ENCODE results near the gene GRIK4.

Gene GRIK4

DNA sequence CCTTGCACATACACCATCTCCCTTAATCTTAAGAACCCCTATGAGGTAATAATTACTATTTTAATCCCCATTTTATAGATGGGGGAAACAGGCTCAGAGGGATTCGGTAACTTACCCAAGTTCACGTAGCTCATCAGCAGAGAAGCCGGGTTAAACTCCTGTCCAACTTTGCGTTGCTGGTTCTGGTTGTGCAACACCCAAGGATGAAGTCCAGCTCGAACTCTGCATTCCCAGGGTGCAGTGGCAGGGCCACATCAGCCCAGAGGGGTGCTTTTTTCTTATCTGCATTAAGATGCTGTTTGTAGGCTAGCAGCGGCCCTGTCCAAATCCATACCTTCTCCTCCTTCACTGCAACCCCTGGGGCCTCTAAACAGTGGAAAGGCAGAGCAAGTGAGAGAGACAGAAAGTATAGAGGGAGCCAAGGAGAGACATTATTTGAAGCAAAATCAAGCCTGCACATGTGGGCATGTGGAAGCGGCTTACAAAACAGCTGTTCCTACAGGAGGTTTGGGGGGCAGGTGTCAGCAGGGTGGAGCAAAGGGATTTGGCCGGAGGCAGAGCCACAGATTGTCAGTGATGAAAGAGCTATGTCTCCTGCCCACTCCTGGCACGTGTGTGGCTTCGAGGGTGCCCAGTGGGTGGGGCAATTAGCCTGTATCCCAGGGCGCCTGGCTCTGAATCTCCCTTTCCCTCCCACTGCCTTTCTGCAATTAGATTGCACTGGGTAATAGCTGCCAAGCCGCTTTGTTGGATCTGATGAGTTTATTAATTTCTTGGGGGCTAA, 382.8 kb downstream of the GRIK4 start:
- no peak for DNase-seq

DNA sequence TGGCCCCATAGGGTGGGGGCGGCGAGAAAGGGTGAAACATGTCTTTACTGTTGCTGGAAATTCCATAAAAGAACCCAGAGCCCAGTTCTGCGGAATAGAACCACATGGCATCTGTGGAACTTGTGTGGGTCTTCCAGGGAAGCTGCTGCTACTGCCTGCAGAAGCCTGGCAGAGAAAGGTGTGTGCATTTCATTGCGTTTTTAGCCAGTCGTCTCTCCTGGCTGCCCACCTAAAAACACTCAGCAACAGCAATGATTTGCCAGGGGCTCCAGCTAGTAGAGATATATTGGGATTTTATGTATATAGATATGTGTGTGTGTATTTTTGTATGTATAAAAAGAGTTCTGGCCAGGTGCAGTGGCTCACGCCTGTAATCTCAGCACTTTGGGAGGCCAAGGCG, 385.1 kb downstream of the GRIK4 start:
- no peak for DNase-seq

DNA sequence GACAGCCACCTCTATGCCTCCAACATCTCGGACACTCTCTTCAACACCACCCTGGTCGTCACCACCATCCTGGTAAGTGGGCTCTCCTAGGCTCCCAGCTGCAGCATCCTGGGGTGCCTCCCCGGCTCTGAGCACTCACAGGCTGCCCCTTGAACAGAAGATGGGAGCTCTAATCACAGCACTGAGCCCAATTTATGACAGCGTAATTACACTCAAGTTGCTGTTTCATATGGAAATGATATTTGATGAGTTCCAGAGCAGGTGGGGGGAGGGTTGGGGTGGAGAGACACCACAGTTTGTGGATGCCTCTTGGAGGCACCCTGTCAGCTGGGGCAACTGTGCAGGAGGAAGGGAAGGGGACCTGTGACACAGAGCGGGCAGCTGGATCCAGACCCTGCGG, 387.0 kb downstream of the GRIK4 start:
- no peak for DNase-seq

DNA sequence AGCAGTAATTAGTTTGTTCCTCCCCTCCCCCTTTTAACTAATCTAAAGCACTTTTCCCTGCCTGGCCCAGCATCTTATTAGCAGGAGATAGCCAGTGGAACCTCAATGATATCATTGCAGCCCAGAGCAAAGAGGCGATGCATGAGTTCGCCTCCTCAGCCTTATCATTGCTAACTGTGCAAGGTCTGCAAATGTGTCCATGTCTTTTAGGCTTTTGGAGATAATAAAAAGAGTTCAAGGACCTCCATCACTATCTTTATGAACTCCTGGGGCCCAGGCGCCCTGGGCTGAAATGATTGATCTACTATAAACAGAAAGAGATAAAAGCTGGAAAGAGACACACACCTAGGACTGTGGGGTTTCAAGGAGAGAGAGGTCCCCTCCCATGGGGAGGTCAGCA, 388.2 kb downstream of the GRIK4 start:
- no peak for DNase-seq

DNA sequence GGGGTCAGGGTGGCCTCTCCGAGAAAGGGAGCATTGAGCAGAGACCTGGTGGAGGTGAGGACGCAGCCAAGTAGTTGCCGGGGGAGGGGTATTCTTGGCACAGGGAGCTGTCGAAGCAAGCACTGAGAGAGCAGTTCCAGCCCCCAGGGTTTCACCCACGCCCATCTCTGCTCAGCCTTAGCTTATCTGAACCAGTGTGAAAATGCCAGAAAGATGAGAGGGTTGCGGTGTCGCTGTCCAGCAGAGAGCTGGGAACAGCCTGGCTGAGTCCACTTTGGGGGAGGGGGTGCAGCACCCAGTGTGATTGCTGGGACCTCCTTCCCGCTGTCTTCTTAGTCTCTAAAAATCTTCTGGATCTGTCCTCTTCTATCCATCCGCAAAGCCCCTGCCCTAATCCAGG, 389.1 kb downstream of the GRIK4 start:
- no peak for DNase-seq

DNA sequence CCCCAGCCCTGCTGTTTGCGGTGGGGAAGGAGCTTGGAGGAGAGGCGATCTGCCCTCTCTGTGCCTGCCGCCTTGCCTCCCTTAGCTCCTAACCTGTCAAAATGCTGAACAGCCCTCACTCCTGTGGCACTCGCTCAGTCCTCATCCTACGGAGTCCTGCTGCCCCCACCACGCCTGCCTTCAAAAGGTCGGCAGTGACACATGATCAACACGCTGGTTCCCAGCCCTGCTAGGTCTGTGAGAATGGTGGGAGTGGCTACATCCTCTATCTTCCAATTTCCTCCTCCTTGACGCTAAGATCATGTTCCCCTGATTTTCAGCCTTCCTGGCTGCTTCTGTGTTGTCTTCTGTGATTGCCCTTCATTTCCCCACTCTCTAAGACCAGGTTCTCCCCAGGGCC, 392.1 kb downstream of the GRIK4 start:
- no peak for DNase-seq

DNA sequence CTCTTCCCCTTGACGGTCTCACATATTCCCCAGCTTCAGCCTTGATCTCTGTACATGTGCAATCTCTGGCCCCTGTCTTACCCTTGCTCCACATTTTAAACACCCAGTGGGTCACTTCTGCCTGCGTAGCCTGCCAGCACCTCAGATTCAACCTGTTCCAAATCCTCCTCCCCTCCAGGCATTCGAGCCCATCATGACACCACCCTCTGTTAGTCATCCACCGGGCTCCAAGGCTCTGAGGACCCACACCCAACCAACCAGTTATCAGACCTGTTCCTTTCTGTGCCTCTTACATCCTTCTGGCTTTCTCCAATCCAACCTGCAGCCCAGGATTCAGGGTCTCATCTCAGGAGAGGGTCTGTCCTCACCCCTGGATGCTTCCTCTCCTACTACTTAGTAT, 392.6 kb downstream of the GRIK4 start:
- no peak for DNase-seq

DNA sequence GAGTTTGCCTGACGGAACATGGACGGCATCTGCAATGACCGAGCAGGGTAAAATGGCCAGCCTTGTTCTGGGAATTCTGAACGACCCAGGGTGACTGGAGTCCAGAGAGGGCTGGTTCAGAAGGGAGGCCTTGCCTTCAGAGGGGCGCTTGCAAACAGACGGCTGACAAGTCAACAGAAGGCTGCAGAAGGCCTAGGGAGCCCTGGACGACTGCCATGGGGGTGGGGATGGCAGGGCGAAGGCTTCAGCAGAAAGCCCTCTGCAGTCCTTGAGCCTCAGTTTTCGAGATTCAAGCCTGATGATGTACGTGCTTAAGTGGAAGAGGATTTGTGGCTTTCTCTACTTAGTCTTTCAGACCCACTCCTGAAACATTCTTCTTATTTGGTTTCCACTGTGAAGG, 395.2 kb downstream of the GRIK4 start:
- no peak for DNase-seq

DNA sequence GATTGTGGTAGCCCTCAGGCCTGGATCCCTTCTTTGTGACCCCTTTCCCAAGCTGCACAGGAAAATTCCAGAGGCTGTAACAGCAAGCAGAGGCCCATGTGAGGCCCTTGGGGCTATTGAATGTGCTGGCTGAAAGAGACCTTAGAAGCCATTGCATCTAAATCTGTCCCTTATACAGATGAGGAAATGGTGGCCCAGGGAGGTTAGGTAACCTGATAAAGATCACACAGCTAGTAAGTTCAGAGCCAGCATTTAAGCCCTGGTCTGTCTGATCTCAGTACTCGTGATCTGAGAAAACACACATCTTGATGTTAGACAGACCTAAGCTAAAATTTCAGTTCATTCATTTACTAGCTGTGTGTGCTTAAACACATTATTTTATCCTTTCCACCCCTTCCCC, 396.4 kb downstream of the GRIK4 start:
- no peak for DNase-seq

DNA sequence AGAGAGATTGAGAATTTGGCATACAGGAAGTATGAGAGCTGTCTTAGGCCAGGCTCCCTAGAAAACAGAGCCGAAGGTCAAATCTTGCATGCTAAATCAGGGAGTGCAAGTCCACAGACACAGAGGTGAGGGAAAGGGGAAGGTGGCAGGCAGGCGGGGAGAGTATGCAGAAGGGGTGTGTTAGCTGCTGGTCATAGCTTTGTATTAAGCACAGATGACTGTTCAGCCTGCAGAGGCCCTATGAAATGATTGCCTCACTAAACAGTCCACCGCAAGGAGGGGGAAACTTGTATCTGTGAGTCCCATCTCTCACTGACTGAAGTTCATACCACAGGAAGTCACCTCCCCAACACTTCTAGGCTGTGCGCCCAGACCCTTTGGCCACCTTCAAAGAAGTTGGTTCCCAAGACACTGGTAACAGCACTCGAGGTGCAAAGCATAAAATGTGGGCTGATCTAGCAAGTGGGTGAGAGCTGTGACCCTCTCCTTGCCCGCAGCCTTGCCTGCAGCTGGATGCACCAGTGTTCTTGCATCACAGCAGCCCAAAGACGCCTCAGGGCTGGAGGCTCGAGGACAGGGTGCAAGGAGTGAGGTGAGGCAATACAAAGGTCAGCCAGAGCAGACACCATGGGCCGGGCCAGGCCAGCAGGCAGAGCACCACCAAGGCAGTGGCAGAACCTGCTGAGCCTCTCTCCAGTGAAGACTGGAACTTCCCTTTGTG, 397.1 kb downstream of the GRIK4 start:
- no peak for DNase-seq

DNA sequence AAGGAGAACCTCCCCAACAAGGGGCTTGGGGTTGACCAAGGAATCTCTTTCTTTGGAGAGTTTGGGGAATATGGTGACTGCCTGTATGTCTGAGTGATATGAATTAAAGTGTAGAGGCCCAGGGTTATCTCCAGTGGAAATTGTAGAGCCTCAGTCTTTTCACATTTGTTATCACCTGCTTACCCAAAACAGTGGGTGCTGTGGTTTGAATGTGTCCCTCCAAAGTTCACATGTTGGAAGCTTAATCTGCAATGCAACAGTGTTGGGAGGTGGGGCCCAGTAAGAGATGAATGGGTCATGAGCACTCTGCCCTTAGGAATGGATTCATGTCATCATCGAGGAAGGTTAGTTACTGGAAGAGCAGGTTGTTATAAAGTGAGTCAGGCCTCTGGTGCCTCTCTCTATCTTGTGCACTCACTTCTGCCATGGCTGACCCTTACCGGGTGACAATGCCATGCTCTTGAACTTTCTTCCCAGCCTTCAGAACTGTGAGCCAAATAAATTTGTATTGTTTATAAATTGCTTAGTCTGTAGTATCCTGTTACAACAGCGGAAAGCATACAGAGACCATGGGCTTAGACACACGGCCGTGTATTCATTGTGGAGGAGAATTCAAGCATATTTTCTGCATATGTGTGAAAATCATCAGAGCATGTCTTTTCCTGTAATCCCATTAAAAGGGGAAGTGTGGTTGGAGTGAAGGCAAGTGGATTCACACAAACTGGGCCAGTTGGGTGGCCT, 398.3 kb downstream of the GRIK4 start:
- no peak for DNase-seq

DNA sequence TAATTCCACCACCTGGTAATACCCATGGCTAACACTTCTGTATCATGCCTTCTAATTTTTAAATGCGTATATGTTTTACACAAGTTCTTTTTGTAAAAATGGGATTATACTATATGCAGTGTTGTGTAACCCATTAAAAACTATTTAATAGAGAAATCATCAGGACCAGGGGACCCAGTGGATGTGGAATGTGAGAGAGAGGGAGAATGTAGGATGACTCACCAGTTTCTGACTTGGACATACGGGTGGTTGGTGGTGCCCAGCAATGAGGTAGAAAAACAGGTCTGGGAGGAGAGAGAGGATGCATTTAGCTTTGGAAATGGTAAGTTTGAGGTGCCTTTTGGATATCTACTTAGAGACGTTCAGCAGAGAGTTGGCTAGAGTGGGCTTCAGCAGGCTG, 400.4 kb downstream of the GRIK4 start:
- no peak for DNase-seq

DNA sequence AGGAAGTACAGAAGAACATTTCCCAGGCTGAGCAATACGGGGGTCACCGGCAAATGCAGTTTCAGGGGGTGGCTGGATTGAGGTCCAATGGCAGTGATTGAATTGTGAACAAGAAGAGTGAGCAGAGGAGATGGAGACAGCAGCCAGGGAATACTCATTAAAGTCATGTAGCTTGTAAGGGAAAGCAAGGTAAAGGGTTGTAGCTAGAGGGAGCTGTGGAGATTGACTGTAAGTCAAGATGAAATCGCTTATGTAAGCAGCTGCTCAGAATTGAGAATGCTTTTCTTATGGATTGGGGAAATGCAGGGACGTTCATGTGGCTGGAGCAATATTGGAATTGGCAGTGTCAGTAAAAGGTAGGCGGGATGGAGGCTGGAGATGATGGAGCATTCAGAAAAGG, 401.0 kb downstream of the GRIK4 start:
- DNase-seq, result peak; percentile 4

DNA sequence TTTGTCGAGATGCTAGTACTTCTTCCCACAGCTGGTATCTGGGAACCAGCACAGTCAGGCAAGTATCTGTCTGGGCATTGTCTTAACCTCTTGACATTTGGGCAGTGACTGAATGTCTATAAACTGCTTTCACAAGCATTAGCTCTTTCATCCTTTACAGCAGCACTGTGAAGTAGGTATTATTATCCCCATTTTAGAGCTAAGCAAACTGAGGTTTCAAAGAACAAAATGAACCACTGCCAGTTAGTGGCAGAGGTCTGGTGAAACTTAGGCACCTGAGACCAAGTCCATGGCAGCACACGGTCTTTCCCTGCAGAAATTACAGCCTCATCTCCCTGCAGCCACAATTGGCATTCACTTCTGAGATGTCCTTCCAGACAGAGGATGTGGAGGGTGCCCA, 401.4 kb downstream of the GRIK4 start:
- no peak for DNase-seq

DNA sequence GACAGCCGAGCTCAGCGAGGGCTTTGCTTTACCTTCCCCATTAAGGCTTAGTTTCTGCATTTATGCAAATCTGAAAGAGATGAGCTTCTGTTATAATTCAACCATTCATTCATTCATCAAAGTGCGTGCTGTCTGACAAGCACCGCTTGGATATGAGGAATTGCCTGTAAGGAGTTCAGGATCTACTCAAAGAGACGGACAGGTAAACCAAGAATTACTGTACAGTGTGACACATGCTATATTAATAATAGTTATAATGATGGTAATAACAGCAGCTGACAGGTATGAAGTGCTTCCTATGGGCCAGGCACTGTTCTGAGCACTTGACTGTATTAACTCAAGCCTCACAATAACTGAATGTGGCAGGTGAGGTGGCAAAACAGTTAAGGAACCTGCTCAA, 402.5 kb downstream of the GRIK4 start:
- DNase-seq, result no peak

DNA sequence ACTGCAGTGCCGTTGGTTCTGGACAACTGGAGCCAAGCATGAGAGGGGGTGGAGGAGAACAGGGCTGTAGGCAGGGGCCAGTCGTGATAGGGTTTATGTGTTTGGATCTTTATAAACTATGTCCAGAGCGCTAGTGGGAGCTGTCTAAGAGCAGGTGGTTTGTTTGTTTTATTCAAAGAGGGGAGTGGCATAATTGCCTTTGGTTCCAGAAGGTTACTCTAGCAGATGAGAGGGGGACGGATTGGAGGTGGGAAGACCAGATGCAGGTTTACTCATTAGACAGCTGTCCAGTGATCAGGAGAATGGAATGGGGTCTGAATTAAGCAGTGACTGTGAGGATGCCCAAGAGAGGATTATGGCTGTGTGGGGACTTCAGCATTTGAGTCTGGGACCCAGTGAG, 403.1 kb downstream of the GRIK4 start:
- no peak for DNase-seq

DNA sequence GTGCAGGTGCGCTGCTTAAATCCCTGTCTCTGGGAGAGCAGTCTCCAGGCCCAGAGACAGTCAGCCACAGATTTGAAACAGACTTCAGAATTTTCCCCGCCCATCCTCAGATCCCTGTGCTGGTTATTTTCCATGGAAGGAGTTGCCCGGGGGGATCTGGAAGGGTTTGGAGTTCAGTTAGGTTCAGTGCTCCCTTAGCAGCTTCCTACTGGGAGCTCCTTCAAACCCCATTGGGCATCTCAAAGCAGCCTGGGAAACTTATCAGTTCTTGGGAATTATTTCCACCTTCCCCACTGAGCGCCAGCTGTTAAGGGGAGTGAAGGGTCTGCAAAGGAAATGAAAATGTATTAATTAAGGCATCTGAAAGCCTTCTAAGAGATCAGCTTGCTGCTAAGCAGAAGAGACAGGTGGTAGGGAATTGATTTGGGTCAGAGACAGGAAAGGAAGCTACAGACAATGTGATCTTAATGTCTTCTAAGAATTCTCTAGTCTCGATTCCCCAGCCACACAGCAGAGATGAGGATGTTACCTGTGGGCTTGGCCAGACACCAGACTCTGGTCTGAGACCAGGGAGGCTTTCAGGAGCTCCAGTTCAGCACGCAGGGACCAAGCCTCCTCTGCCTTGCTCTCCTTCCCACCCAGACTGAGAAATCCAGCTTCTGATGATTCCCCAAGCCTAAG, 406.2 kb downstream of the GRIK4 start:
- no peak for DNase-seq

DNA sequence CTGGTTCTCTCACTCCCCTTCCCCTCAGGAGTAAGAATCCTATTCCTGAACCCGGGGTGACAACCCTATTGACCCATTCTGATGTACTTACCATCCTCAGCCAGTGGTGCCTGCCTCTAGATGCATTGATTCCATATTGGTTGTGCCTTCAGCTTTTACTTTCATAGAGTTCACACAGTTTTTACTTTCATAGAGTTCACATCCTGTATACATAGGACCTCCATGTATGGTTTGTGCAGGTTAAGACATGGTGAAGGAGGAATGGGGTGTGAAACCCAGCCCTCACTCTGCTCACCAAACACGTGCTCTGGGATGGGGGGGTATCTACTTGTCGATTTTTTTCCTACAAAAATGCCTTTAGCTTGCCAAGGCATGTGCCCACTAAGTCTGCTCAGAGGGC, 406.7 kb downstream of the GRIK4 start:
- no peak for DNase-seq

DNA sequence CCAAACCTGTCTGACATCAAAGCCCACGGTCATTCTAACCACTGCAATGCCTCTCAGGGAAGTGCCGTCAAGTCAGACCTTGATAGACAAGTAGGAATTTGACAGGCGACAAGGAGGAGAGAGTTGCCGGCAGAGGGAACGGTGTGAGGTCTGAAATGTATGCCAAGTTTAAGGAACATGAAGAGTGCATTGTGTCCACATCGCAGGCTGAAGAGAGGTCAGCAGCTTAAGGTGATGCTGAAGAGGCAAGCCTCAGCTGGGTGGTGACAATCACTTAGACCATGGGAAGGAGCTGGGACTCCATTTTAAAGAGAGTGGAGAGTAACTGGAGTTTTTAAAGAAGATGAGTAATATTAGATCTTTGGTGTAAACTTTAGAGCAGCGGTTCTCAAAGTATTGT, 407.5 kb downstream of the GRIK4 start:
- no peak for DNase-seq

DNA sequence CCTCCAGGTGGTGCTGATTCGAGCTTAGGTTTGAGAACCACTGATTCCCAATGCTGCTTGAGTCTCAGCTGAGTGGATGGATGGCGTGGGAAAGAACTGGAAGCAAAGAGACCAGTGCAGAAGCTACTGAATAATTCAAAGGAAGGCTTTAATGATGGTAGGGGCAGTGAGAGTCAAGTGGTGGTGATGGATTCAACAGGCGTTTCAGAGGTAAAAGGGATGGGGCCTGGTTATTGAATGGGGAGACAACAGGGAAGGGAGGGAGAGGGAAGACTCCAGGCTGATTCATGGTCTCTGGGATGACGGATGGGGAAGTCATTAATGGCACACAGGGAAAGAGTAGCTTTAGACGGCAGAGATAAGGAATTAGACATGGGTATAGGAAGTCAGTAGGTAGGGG, 408.0 kb downstream of the GRIK4 start:
- DNase-seq, result no peak

DNA sequence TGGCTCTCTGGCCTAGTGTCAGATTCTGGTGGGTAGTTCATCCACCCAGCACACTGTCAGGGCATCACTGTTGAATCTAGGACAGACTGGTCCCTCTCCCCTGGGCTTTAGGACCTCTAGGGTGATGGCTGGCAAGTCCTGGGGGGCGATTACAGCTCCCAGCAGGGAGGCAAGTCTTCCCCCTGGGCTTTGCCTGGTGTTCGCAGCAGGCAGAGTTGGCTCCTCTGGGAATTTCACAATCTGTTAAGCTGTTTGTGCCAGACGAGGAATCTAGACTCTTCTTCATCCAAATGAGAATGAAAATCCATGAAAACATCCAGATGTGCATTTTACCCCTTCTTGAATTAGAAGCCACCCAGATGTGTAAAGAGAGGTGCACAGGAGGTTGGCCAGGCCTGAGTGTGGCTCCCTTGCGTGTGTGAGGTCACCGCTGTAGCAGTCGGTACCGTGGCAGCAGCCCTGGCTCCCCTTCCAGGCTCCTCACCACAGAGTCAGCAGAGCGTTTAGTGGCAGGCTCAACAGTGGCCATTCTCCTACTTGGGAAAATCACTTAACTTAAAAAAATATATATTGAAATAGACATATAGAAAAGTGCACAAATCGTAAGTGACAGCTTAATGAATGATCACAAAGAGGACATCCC, 412.4 kb downstream of the GRIK4 start:
- DNase-seq, result no peak

DNA sequence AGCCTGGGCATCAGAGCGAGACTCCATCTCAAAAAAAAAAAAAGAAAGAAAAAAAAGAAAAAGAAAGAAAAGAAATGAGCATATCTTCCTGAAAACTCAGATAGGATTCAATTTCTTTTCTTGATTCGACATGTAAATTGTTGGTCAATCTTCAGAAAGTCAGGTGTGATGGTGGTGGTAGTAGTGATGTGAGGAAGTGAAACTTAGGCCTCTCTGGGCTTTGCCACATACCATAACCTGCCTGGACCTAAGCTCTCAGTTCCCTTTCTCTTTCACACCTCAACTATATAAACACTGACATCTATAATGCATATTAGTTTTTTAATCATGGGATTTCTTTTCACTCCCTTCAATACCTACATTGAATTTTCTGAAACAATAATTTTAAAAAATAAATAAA, 414.4 kb downstream of the GRIK4 start:
- no peak for DNase-seq

DNA sequence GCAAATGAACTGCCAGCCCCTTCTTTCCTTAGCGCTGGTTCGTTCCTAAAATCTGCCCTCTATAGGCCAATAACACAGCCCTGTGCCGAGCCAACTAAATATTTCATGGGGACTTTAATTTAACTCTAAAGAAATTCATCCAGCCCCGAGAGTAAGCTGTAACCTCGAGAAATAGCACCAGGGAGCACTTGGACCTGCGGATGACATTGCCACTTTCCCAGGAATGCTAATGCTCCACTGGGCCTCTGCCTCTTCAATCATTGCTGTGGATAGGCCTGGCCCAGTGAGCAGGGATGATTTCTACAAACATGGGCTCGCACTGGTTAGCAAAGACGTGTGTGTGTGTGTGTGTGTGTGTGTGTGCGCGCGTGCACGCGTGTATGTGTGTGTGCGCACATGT, 417.1 kb downstream of the GRIK4 start:
- DNase-seq, result no peak
